K562 (cell line): ENCODE results near the gene SLC28A1. TPM values are rescaled to one million over a fixed set of nuclear protein-coding genes. Genes with fewer than 3 reads are reported as not detected.
A peak's percentile ranks its signal among the peaks of the same experiment; 100 is the strongest.

ENCODE experiments used
- ATAC-seq: fragments of 200-7000 bp; cut with Tn5 transposase; 3 replicates; pipeline ENCODE4 v1.9.1; 2020; ENCODE audit warnings: moderate library complexity
- BruUV-seq: library from RNA; stranded (reverse); fragments of 400-500 nt; replicated peaks from 2 replicates; lab custom pipeline; 2021; lab: Mats Ljungman, UMichigan
- CTCF ChIA-PET: fragments of 300-600 bp; formaldehyde crosslinking; extraction: SDS; loops from one replicate; lab custom pipeline; 2021; ENCODE audit warnings: low intra/inter-chr PET ratio; lab: Yijun Ruan, JAX
- POLR2A ChIA-PET: fragments of 300-600, 350-650 bp; sonication (Branson Sonifier 250); formaldehyde crosslinking; extraction: SDS; loops from one replicate; lab custom pipeline; 2021; ENCODE audit warnings: antibody characterized with exemption, inconsistent platforms; lab: Yijun Ruan, JAX
- DNase-seq, 4 experiments: peaks; one replicate each; pipeline versions ENCODE4 v3.0.0 to v3.0.0-alpha.2; 2011 to 2018; ENCODE audit warnings: low spot score in 3 of 4, mixed read lengths in 3 of 4; ENCODE audit errors: extremely low read depth in 1 of 4
- FAIRE-seq: peaks from 2 replicates; lab custom pipeline; 2011; peaks lifted over from hg19 to GRCh38; lab: Jason Lieb, UNC
- H2AFZ ChIP-seq: 2 replicates; pipeline ENCODE4 v1.6.0; 2011; ENCODE audit warnings: low read depth, low read length, control low read depth, inconsistent platforms
- H3K27ac ChIP-seq: fragments of 200-600 bp; 3 replicates; pipeline ENCODE4 v1.8.0; 2011; ENCODE audit warnings: low read depth, mild to moderate bottlenecking, control low read depth, inconsistent platforms, low read length, moderate library complexity, mixed read lengths; ENCODE audit errors: extremely low read depth
- H3K27me3 ChIP-seq, 2 experiments: fragments of 300-600 bp in 1 of 2; 2 replicates in 1 of 2; 3 replicates in 1 of 2; pipeline versions ENCODE4 v1.6.0 to v1.8.0; 2011; ENCODE audit warnings: inconsistent platforms in 2 of 2, low read length in 2 of 2, mild to moderate bottlenecking in 1 of 2, mixed read lengths in 1 of 2, moderate library complexity in 1 of 2; ENCODE audit not compliant: control insufficient read depth in 2 of 2, insufficient read depth in 2 of 2
- H3K36me3 ChIP-seq: fragments of 300-600 bp; 3 replicates; pipeline ENCODE4 v1.8.0; 2011; ENCODE audit warnings: mild to moderate bottlenecking, low read length, inconsistent platforms; ENCODE audit not compliant: control insufficient read depth, insufficient read depth
- H3K4me1 ChIP-seq, 2 experiments: fragments of 200-600 bp in 1 of 2; replicated peaks in 1 of 2; 2 replicates in 1 of 2; 3 replicates in 1 of 2; pipeline versions ENCODE4 v1.5.1 to v1.8.0; 2011; ENCODE audit warnings: inconsistent platforms in 2 of 2, low read length in 2 of 2, mild to moderate bottlenecking in 1 of 2, mixed read lengths in 1 of 2, moderate library complexity in 1 of 2; ENCODE audit not compliant: control insufficient read depth in 2 of 2, insufficient read depth in 2 of 2
- H3K4me2 ChIP-seq: 2 replicates; pipeline ENCODE4 v1.6.1; 2011; ENCODE audit warnings: low read length, control low read depth, inconsistent platforms, mixed read lengths; ENCODE audit not compliant: insufficient read depth
- H3K4me3 ChIP-seq: fragments of 200-600 bp; sonication (generic), shearing (Covaris generic); 2 replicates; pipeline ENCODE4 v1.5.1; 2016; ENCODE audit warnings: control low read depth, inconsistent platforms
- H3K79me2 ChIP-seq: fragments of 200-600 bp; 3 replicates; pipeline ENCODE4 v1.8.0; 2011; ENCODE audit warnings: low read length, inconsistent platforms; ENCODE audit not compliant: control insufficient read depth, insufficient read depth
- H3K9ac ChIP-seq, 2 experiments: 2 replicates each; pipeline versions ENCODE4 v1.6.0 to v1.6.1; 2011; ENCODE audit warnings: low read depth in 2 of 2, low read length in 2 of 2, control low read depth in 1 of 2, inconsistent platforms in 1 of 2, mild to moderate bottlenecking in 1 of 2, mixed read lengths in 1 of 2; ENCODE audit not compliant: insufficient read depth in 1 of 2
- H3K9me1 ChIP-seq: one replicate; pipeline ENCODE4 v1.6.0; 2011; ENCODE audit warnings: inconsistent platforms, mild to moderate bottlenecking, low read length, moderate library complexity; ENCODE audit not compliant: control insufficient read depth, insufficient read depth
- H3K9me3 ChIP-seq: replicated peaks from 2 replicates; pipeline ENCODE4 v1.5.1; 2011; ENCODE audit warnings: low read depth, low read length, inconsistent platforms; ENCODE audit not compliant: control insufficient read depth, insufficient read depth
- H4K20me1 ChIP-seq: replicated peaks from 2 replicates; pipeline ENCODE4 v1.6.1; 2011; ENCODE audit warnings: low read length, inconsistent platforms, mixed read lengths; ENCODE audit not compliant: control insufficient read depth, insufficient read depth
- CBX3 ChIP-seq, 2 experiments: IDR thresholded peaks; 1 replicate in 1 of 2; 2 replicates in 1 of 2; pipeline ENCODE4 v1.6.1; 2012; ENCODE audit warnings: inconsistent platforms in 2 of 2, low read length in 2 of 2, borderline replicate concordance in 1 of 2, control low read depth in 1 of 2
- SAFB ChIP-seq: fragments of 200-400 bp; formaldehyde crosslinking; IDR thresholded peaks from 2 replicates; pipeline ENCODE4 v1.6.1; 2017; ENCODE audit warnings: low read depth, low read length, borderline replicate concordance
- SRSF7 ChIP-seq: fragments of 200-400 bp; formaldehyde crosslinking; optimal IDR thresholded peaks from 2 replicates; pipeline ENCODE3; 2017; ENCODE audit warnings: mild to moderate bottlenecking, low read depth, low read length
- ZNF512 ChIP-seq: IDR thresholded peaks from 2 replicates; pipeline ENCODE4 v1.6.1; 2016; ENCODE audit warnings: missing genetic modification characterization, missing compliant biosample characterization
- WGBS: fragments of 100-300 bp; shearing (Covaris generic); methylation state at CpG from one replicate; pipeline ENCODE4 v1.1.6; 2016; ENCODE audit warnings: low coverage, mixed read lengths; ENCODE audit not compliant: insufficient coverage; ENCODE audit errors: missing lambda C conversion rate; 5-methylcytosine and 5-hydroxymethylcytosine counted together
- in situ Hi-C: fragments of 300-500 bp; cut with MboI; formaldehyde crosslinking; loops from 4 replicates; pipeline ENCODE4 v1.15.0; 2018; ENCODE audit warnings: inconsistent platforms, mixed read lengths
- intact Hi-C: fragments of 100-400 bp; cut with micrococcal nuclease; formaldehyde crosslinking; loops from 2 replicates; pipeline ENCODE4 v1.14.2; 2022
- polyA plus RNA-seq, 8 experiments: library from polyadenylated mRNA; depleted of rRNA in 4 of 8; stranded (reverse) in 5 of 8; unstranded in 3 of 8; fragments of >200 nt; fragmentation: Nextera tagmentation in 2 of 8; fragmentation: Illumina TruSeq in 1 of 8; extraction: Ambion mirVana in 2 of 8; extraction: Trizol in 1 of 8; gene quantifications; 2 replicates each; pipeline versions ENCODE4 v1.2.1 to v1.2.3, GENCODE V29; 2011 to 2014; ENCODE audit warnings: inconsistent platforms in 1 of 8, missing spikeins in 1 of 8
- total RNA-seq, 7 experiments: library from RNA; depleted of rRNA in 6 of 7; stranded (reverse); fragments of >200 nt in 6 of 7; fragmentation: Illumina TruSeq in 2 of 7; extraction: Trizol in 2 of 7; gene quantifications; 2 replicates each; pipeline versions ENCODE4 v1.2.1 to v1.2.3, GENCODE V29; 2011 to 2021; ENCODE audit warnings: low replicate concordance in 1 of 7
- TF ChIP-seq, protein P1 (sequence below), 2 experiments: fragments of 450-650 bp in 1 of 2; sonication (generic) in 1 of 2; formaldehyde crosslinking in 1 of 2; IDR thresholded peaks; 2 replicates each; pipeline versions ENCODE4 v1.7.1 to v1.9.0; 2016 to 2022; ENCODE audit warnings: inconsistent platforms in 1 of 2, mild to moderate bottlenecking in 1 of 2, missing genetic modification reagents in 1 of 2

Gene SLC28A1
- total and polyA plus RNA-seq, 9 of the 15 experiments (the other 6 are each of a cell fraction or from before 2014, with no cell fraction given): 0.04 TPM; not detected in 8

DNA sequence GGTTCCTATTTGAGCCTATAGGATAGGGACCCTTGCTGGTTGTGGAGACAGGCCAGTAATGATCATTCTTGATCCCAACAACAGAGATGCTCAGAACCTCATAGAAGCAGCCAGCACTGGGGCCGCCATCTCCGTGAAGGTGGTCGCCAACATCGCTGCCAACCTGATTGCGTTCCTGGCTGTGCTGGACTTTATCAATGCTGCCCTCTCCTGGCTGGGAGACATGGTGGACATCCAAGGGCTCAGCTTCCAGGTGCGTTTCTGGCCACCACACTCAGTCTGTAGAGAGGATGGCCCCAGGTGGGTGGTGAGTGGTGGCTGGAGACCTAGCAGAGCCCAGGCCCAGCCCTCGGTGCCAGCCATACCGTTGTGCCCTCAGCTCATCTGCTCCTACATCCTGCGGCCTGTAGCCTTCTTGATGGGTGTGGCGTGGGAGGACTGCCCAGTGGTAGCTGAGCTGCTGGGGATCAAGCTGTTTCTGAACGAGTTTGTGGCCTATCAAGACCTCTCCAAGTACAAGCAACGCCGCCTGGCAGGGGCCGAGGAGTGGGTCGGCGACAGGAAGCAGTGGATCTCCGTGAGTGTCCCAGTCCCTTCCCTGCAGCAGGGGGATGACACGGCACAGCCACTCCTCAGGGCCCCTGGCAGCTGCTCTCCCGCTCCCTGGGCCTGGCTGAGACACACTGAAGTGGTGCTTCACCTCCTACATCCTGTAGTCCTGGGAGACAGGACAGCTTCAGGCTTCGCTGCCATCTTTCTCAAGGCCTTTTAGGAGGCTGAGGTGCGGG is 50.7 kb downstream of the SLC28A1 start:
- Histone ChIP-seq H4K20me1 (no peaks in the 10 kb centered on the region), H3K4me3 (no peak overlapping the region), H3K9me3 (no peaks in the 10 kb centered on the region), H3K4me2 (peak overlapping the region; percentile 57), H3K79me2 (no peaks in the 10 kb centered on the region), H3K9me1 (no peaks in the 10 kb centered on the region), H3K9ac (peak overlapping the region; percentile 58 to 72), H3K27me3 (no peaks in the 10 kb centered on the region), H3K27ac (peak overlapping the region; percentile 80), H3K4me1 (peaks cover 16 to 21% of the 10 kb centered on the region in 2 experiments), H3K36me3 (no peaks in the 10 kb centered on the region), H2AFZ (peak overlapping the region; percentile 97)
- WGBS: 84% methylated on average over 20 of the region's 21 CpGs
- FAIRE-seq (no peak), ATAC-seq (peak; percentile 74), DNase-seq (peak in 2 of 4 experiments; percentile 33 to 44)
- ChIA-PET POLR2A (interaction anchor here (0.6 to 1.1 kb wide), 3 partner anchors 20 to 151 kb away, joined by 3 read pairs; no protein-coding TSS in a partner anchor), CTCF (no interaction called here)
- no TSS peak for BruUV-seq
- intact Hi-C loops: no loop called here
- in situ Hi-C loops: no loop called here
- TF ChIP-seq, protein P1, sequence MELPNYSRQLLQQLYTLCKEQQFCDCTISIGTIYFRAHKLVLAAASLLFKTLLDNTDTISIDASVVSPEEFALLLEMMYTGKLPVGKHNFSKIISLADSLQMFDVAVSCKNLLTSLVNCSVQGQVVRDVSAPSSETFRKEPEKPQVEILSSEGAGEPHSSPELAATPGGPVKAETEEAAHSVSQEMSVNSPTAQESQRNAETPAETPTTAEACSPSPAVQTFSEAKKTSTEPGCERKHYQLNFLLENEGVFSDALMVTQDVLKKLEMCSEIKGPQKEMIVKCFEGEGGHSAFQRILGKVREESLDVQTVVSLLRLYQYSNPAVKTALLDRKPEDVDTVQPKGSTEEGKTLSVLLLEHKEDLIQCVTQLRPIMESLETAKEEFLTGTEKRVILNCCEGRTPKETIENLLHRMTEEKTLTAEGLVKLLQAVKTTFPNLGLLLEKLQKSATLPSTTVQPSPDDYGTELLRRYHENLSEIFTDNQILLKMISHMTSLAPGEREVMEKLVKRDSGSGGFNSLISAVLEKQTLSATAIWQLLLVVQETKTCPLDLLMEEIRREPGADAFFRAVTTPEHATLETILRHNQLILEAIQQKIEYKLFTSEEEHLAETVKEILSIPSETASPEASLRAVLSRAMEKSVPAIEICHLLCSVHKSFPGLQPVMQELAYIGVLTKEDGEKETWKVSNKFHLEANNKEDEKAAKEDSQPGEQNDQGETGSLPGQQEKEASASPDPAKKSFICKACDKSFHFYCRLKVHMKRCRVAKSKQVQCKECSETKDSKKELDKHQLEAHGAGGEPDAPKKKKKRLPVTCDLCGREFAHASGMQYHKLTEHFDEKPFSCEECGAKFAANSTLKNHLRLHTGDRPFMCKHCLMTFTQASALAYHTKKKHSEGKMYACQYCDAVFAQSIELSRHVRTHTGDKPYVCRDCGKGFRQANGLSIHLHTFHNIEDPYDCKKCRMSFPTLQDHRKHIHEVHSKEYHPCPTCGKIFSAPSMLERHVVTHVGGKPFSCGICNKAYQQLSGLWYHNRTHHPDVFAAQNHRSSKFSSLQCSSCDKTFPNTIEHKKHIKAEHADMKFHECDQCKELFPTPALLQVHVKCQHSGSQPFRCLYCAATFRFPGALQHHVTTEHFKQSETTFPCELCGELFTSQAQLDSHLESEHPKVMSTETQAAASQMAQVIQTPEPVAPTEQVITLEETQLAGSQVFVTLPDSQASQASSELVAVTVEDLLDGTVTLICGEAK (IDR thresholded peaks at IDR 0.05): no peak
- TF ChIP-seq, protein P1 (CRISPR knock-in tag; IDR thresholded peaks at IDR 0.05): no peak
- TF ChIP-seq SRSF7 (no peak), CBX3 (IDR thresholded peaks at IDR 0.05; ENCODE audit: borderline replicate concordance in 1 of 2, low read length in 2 of 2) (no peak), ZNF512 (tag) (no peak), SAFB (no peak)
